ENCODE results near the gene RAB25.

DNA sequence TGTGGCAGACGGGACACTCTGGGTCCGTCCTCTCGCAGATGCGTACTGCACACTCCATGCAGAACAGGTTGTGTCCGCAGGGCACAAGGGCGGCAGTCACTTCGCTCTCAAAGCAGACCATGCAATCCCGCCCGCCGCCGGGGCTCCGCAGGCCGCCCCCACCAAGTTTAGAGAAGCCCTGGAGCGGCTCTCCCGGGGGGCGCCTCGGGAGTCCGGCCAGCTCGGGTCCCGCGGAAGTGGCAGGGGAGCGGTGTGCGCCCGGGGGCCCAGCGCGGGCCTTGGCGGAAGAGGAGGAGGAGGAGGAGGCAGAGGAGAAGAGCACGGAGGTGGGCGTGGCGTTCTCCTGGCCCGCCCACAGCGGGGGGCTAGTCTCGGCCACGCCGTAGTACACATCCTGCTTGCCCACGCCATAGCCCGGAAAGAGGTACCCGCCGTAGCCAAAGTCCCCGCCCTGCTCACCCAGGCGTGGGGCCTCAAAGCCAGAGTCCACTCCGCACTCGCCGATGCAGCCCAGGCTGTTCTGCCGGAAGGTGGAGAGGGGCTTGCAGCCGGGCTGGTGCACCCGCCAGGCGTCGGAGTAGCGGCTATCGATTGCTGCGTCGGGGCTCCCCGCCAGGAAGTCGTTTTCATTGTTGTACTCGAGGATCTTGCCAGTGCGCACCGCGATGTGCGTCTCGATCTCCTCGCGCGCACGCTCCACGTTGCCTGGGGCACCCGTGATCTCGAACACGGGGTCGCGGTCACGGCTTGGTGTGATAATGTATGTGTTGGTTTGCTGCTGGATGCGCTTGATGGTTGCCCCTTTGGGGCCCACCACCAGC, 15.9 kb downstream of the RAB25 start:
- TF ChIP-seq CTCF (optimal IDR thresholded peaks at IDR 0.05 in 1 of 3, IDR thresholded peaks at IDR 0.05 in 1 of 3, conservative IDR thresholded peaks at IDR 0.05 in 1 of 3; ENCODE audit: extremely low read depth in 1 of 3, insufficient read depth in 2 of 3, low read length in 3 of 3) = no peak
- no peak for TF ChIP-seq EZH2 (IDR thresholded peaks at IDR 0.05; ENCODE audit: low read length)

Measured in keratinocyte (primary cell).